ENCODE data around the gene GPA33.

Gene GPA33

GRCh38 chr1:167090314-167090942, at the start of gene GPA33:
Gene GPA33 (minus strand): TSS chr1:167090377. CDS start chr1:167090287, 90 bp downstream.
- DNase-seq (ENCODE audit: low read depth in 2 of 2): no peak

GRCh38 chr1:167138703-167139102, 48.5 kb upstream of the GPA33 start:
- no peak for DNase-seq (ENCODE audit: low read depth in 2 of 2)

GRCh38 chr1:167137793-167138510, 47.8 kb upstream of the GPA33 start:
- DNase-seq (ENCODE audit: low read depth in 2 of 2): no peak

GRCh38 chr1:167137332-167137781, 47.2 kb upstream of the GPA33 start:
- DNase-seq (ENCODE audit: low read depth in 2 of 2): no peak

- DNase-seq (ENCODE audit: low read depth in 2 of 2): no peak
Observed at GRCh38 chr1:167136806-167137205, 46.6 kb upstream of the GPA33 start.

- no peak for DNase-seq (ENCODE audit: low read depth in 2 of 2)
Observed at GRCh38 chr1:167136191-167136614, 46.0 kb upstream of the GPA33 start.

GRCh38 chr1:167135281-167135840, 45.2 kb upstream of the GPA33 start:
- no peak for DNase-seq (ENCODE audit: low read depth in 2 of 2)

- DNase-seq (ENCODE audit: low read depth in 2 of 2): no peak
Observed at GRCh38 chr1:167132301-167133010, 42.3 kb upstream of the GPA33 start.

- no peak for DNase-seq (ENCODE audit: low read depth in 2 of 2)
Observed at GRCh38 chr1:167130829-167131510, 40.8 kb upstream of the GPA33 start.

- DNase-seq (ENCODE audit: low read depth in 2 of 2): no peak
Observed at GRCh38 chr1:167128261-167129227, 38.4 kb upstream of the GPA33 start.

- DNase-seq (ENCODE audit: low read depth in 2 of 2): no peak
Observed at GRCh38 chr1:167127661-167128060, 37.5 kb upstream of the GPA33 start.

GRCh38 chr1:167127236-167127635, 37.1 kb upstream of the GPA33 start:
- no peak for DNase-seq (ENCODE audit: low read depth in 2 of 2)

- no peak for DNase-seq (ENCODE audit: low read depth in 2 of 2)
Observed at GRCh38 chr1:167126811-167127210, 36.6 kb upstream of the GPA33 start.

- no peak for DNase-seq (ENCODE audit: low read depth in 2 of 2)
Observed at GRCh38 chr1:167126317-167126716, 36.1 kb upstream of the GPA33 start.

- DNase-seq (ENCODE audit: low read depth in 2 of 2): no peak
Observed at GRCh38 chr1:167122568-167122967, 32.4 kb upstream of the GPA33 start.

GRCh38 chr1:167122121-167122480, 31.9 kb upstream of the GPA33 start:
- no peak for DNase-seq (ENCODE audit: low read depth in 2 of 2)

- DNase-seq (ENCODE audit: low read depth in 2 of 2): no peak
Observed at GRCh38 chr1:167121375-167122120, 31.4 kb upstream of the GPA33 start.

GRCh38 chr1:167120899-167121298, 30.7 kb upstream of the GPA33 start:
- no peak for DNase-seq (ENCODE audit: low read depth in 2 of 2)

GRCh38 chr1:167119696-167120095, 29.5 kb upstream of the GPA33 start:
- DNase-seq (ENCODE audit: low read depth in 2 of 2): no peak

- no peak for DNase-seq (ENCODE audit: low read depth in 2 of 2)
Observed at GRCh38 chr1:167118188-167118587, 28.0 kb upstream of the GPA33 start.

Data from stimulated activated CD4-positive, alpha-beta T cell treated with anti-CD3 and anti-CD28 coated beads, Interleukin-1b, Interleukin-23, amount 100 ng/mL, for 1 hour (primary cell).